Ascending aorta (tissue), 2 donors: Measurements from ENCODE around the gene PARN. TPM values are rescaled to one million over a fixed set of nuclear protein-coding genes. Genes with fewer than 3 reads are reported as not detected.

Experiments used
- DNase-seq, 2 donors: peaks; one replicate each; pipeline ENCODE4 v3.0.0-alpha.2; 2019; ENCODE audit warnings: low spot score in 2 of 2
- H3K27ac ChIP-seq, 2 donors: fragments of 200-600 bp; sonication (generic); one replicate each; pipeline ENCODE4 v1.5.1; 2016 to 2017; ENCODE audit warnings: mild to moderate bottlenecking in 1 of 2
- H3K27me3 ChIP-seq: fragments of 200-600 bp; sonication (generic); one replicate; pipeline ENCODE4 v1.5.1; 2017
- H3K36me3 ChIP-seq, 2 donors: fragments of 200-600 bp; sonication (generic); one replicate each; pipeline ENCODE4 v1.5.1; 2016
- H3K4me1 ChIP-seq, 2 donors: fragments of 200-600 bp; sonication (generic); one replicate each; pipeline ENCODE4 v1.5.1; 2016 to 2017; ENCODE audit warnings: mild to moderate bottlenecking in 1 of 2
- H3K4me3 ChIP-seq, 2 donors: fragments of 200-600 bp; sonication (generic); one replicate each; pipeline ENCODE4 v1.5.1; 2016 to 2017; ENCODE audit warnings: mild to moderate bottlenecking in 1 of 2
- H3K9me3 ChIP-seq, 2 donors: fragments of 200-600 bp; sonication (generic); one replicate each; pipeline ENCODE4 v1.5.1; 2016
- intact Hi-C: fragments of 100-400 bp; cut with DNase I; formaldehyde crosslinking; loops from one replicate; pipeline ENCODE4 v1.15.1; 2023
- total RNA-seq: library from RNA; depleted of rRNA; stranded (reverse); fragments of >200 nt; gene quantifications from one replicate; pipeline ENCODE4 v1.1.0, GENCODE V29; 2016
- TF ChIP-seq, protein P1 (sequence below), 3 experiments: fragments of 200-600 bp in 2 of 3; fragments of 450-650 bp in 1 of 3; sonication (generic) in 2 of 3; IDR thresholded peaks; one replicate each; pipeline ENCODE4 v1.5.1; 2016 to 2019; ENCODE audit warnings: antibody characterized with exemption in 3 of 3, mild to moderate bottlenecking in 1 of 3, moderate library complexity in 1 of 3

Gene PARN
- total RNA-seq, 1 donor from 2014 or later: 3.8 TPM

DNA sequence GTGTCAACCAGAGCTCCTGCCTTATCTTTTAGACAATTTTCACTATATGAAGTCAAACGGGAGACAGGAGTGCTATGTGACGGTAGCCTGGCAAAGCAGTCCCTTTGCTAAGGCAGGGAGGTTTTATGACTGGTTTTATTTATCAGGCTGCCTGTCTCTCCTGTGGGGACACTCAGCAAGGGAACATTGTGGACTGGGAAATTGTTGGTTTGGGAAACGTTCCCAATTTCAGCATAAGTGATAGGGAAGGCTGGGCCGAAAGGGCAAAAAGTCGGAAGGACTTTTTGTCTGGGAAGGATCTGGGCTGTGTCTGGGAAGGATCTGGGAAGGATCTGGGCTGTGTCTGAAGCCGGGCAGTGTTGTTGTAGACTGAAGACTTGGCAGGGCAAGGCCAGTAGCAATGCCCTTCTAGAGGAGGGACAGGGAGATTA is 211.2 kb downstream of the PARN start:
- Histone ChIP-seq H3K4me1 (peaks cover 10 to 30% of the 10 kb centered on the region in 2 donors), H3K4me3 (peak overlapping the region in 1 of 2 donors; percentile 41), H3K27ac (peak overlapping the region; percentile 88 to 89), H3K9me3 (no peaks in the 10 kb centered on the region), H3K27me3 (no peaks in the 10 kb centered on the region), H3K36me3 (no peaks in the 10 kb centered on the region)
- intact Hi-C loops: no loop called here
- TF ChIP-seq, protein P1, sequence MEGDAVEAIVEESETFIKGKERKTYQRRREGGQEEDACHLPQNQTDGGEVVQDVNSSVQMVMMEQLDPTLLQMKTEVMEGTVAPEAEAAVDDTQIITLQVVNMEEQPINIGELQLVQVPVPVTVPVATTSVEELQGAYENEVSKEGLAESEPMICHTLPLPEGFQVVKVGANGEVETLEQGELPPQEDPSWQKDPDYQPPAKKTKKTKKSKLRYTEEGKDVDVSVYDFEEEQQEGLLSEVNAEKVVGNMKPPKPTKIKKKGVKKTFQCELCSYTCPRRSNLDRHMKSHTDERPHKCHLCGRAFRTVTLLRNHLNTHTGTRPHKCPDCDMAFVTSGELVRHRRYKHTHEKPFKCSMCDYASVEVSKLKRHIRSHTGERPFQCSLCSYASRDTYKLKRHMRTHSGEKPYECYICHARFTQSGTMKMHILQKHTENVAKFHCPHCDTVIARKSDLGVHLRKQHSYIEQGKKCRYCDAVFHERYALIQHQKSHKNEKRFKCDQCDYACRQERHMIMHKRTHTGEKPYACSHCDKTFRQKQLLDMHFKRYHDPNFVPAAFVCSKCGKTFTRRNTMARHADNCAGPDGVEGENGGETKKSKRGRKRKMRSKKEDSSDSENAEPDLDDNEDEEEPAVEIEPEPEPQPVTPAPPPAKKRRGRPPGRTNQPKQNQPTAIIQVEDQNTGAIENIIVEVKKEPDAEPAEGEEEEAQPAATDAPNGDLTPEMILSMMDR (IDR thresholded peaks at IDR 0.05): no peak
- peak; percentile 13 to 75 for DNase-seq

DNA sequence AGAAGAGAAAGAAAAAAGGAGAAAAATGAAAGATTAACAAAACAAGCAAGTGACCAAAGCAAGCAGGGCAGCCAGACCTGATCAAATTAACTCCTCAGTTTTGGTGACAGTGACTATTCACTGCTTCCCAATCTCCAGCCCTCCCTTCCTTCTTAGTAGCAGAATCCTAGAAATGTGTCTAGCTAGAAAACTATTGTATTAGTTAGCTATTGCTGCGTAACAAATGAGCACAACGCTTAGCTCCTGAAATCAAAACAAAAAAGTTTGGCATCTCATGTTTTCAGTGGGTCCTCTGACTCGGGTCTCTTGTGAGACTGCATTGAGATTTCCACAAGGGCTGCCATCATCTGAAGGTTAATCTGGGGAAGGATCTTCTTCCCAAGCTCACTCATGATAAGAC is 213.9 kb downstream of the PARN start:
- no peak for DNase-seq
- intact Hi-C loops: no loop called here

DNA sequence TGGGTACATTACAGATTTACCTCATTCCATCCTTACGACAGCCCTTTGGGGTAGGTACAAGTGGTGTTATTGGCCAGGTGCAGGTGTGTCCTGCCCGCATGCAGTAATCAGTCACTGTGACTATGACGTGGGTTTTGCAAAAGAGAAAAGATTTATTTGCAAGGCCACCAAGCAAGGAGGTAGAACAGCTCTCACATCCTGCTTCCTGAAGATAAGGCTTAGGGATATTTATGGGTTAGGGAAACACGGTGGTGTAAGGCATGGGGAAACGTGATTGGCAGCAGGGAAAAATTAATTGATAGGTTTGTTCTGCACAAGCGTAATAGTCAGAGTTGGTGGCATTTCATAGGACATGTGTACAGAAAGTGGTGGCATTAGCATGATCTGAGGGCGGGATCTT is 214.8 kb downstream of the PARN start:
- Histone ChIP-seq H3K9me3 (no peaks in the 10 kb centered on the region), H3K27ac (no peak overlapping the region), H3K27me3 (no peaks in the 10 kb centered on the region), H3K4me3 (no peak overlapping the region), H3K4me1 (peaks cover 7 to 20% of the 10 kb centered on the region in 2 donors), H3K36me3 (no peaks in the 10 kb centered on the region)
- TF ChIP-seq, protein P1 (IDR thresholded peaks at IDR 0.05): no peak
- intact Hi-C loops: no loop called here
- no peak for DNase-seq

More for the DNA sequence above, 213.9 kb downstream of the PARN start:
- no peak overlapping the region for H3K4me3 ChIP-seq
- no peak overlapping the region for H3K27ac ChIP-seq
- TF ChIP-seq, protein P1 (IDR thresholded peaks at IDR 0.05): no peak
- H3K9me3 ChIP-seq: no peaks in the 10 kb centered on the region
- H3K4me1 ChIP-seq: peaks cover 7 to 20% of the 10 kb centered on the region in 2 donors
- no peaks in the 10 kb centered on the region for H3K36me3 ChIP-seq
- H3K27me3 ChIP-seq: no peaks in the 10 kb centered on the region

DNA sequence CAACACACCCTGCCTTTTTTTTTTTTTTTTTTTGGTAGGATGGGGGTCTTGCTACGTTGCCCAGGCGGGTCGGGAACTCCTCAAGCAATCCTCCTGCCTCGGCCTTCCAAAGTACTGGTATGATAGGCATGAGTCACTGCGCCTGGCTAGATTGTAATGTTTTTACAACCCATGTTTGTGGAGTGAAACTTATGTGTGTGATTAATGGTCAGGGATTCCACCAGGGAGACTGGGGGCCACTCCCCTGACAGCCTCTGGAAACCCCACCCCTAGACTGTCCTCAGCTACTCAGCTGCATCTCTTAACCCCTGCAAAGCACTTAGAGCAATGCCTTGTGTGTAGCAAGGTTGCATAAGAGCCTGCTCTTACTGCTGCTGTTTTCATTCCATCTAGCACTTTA is 220.5 kb downstream of the PARN start:
- Histone ChIP-seq H3K27me3 (no peaks in the 10 kb centered on the region), H3K4me1 (peaks cover 0 to 5% of the 10 kb centered on the region in 2 donors), H3K9me3 (no peaks in the 10 kb centered on the region), H3K4me3 (no peak overlapping the region), H3K36me3 (no peaks in the 10 kb centered on the region), H3K27ac (no peak overlapping the region)
- peak; percentile 24 to 77 for DNase-seq
- intact Hi-C loops: no loop called here
- TF ChIP-seq, protein P1 (IDR thresholded peaks at IDR 0.05): no peak

DNA sequence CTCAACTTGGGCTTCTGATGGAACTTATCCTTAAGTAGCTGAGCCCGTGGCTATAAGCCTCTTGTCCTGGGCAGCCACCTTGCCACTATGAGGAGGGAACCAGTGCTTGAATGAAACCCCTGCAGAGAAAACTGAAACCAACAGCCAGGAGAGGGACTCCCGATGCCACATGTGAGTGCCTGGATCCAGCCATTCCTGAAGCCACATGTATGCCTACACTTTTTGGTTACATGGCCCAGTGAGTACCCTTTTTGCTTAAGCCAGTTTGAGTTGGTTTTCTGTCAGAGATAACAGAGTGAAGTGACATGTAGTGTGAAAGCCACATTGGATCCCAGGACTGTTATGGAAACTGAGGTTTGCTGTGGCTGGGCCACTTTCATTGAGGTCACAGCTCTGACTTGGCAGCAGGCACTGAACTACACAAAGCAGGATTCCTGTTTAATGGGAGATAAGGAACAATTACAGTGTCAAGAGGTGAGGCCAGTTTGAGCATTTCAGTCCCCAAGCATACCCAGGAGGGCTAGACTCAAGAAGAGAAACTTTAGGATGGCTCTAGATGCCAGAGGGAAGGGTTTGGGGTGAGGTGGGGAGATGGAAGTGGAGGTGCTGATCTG is 222.2 kb downstream of the PARN start:
- Histone ChIP-seq H3K9me3 (no peaks in the 10 kb centered on the region), H3K4me1 (peaks cover 0 to 5% of the 10 kb centered on the region in 2 donors), H3K4me3 (no peak overlapping the region), H3K27ac (no peak overlapping the region), H3K27me3 (no peaks in the 10 kb centered on the region), H3K36me3 (no peaks in the 10 kb centered on the region)
- TF ChIP-seq, protein P1 (IDR thresholded peaks at IDR 0.05): no peak
- intact Hi-C loops: no loop called here
- DNase-seq: no peak
